Measurements from ENCODE around the gene GATAD2A. TPM values are rescaled to one million over a fixed set of nuclear protein-coding genes. Genes with fewer than 3 reads are reported as not detected.
A peak's percentile ranks its signal among the peaks of the same experiment; 100 is the strongest.

Gene GATAD2A
- total RNA-seq, 1 donor: 44.5 TPM

DNA sequence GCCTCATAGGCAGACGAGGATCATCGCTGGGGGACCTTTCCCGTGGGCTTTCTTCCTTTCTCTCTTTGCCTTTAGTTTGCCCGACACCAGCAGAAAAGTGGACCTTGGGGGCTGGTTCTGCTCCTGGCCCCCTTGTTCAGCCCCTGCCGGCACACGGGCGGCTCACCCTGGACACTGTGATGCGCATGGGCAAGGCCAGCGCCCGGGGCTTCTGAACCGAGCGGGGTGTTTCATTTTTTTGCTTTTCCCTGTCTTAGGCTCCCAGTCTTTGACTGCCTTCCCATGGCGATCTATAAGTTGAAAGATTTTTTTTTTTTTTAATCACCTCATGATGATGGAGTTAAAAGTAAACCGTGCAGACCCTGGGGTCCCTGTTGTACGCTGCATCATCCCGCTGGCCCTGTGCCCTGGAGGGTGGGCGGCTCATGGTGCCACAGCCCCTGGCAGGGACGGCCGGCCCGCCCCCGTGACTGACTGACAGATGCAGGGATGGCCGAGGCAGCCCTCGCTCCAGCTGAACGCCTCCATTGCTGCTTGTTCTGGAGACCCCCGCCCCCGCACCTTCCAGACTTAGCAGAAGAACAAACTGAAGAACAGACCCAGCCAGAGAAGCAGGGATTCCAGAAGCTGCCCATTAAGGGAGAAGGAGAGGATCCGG, 100.3 kb downstream of the GATAD2A start:
- no peak for DNase-seq (ENCODE audit: low read depth)
- TF ChIP-seq, protein P1, sequence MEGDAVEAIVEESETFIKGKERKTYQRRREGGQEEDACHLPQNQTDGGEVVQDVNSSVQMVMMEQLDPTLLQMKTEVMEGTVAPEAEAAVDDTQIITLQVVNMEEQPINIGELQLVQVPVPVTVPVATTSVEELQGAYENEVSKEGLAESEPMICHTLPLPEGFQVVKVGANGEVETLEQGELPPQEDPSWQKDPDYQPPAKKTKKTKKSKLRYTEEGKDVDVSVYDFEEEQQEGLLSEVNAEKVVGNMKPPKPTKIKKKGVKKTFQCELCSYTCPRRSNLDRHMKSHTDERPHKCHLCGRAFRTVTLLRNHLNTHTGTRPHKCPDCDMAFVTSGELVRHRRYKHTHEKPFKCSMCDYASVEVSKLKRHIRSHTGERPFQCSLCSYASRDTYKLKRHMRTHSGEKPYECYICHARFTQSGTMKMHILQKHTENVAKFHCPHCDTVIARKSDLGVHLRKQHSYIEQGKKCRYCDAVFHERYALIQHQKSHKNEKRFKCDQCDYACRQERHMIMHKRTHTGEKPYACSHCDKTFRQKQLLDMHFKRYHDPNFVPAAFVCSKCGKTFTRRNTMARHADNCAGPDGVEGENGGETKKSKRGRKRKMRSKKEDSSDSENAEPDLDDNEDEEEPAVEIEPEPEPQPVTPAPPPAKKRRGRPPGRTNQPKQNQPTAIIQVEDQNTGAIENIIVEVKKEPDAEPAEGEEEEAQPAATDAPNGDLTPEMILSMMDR (IDR thresholded peaks at IDR 0.05; ENCODE audit: insufficient read depth, low read depth, low read length): no peak
- H3K4me3 ChIP-seq (ENCODE audit: low read depth, low read length): no peak overlapping the region

DNA sequence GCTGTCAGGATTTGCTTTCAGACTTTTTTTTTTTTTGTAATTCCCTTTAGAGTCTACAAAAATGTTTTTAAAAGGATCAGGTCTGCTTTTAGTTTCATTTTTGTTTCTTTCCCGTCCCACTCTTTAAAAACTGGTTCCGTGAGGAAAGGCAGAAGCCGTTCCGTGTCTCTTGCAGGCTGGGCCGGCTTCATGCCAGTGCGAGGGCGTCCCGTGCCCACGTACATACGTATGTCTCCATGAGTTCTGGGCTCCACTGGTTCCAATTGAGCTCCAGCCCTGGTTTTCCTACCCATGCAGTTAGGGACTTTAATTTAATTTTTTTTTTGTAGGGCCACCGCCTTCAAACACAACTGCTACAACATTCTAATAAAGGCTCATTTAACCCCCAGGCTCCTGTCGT, 101.1 kb downstream of the GATAD2A start:
- no peak overlapping the region for H3K4me3 ChIP-seq (ENCODE audit: low read depth, low read length)
- TF ChIP-seq, protein P1 (IDR thresholded peaks at IDR 0.05; ENCODE audit: insufficient read depth, low read depth, low read length): no peak
- no peak for DNase-seq (ENCODE audit: low read depth)

DNA sequence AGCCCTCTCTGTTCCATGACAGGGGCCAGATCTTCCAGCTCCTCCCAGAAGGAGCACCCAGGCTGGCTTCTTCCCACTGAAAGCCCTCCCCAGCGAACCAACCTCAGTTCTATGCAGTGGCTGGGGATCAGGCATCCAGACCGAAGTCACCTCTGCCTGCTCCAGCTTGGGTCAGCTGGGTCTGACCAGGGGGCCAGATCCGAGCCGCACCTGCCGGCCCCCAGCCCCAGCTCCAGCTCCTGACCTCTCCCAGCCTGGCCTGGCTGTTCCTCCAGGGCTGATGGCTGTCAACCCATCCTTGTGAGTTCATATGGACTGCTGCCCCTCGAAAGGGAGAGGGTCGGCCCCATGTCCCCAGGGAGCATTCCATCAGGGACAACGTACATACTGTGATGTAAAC, 101.9 kb downstream of the GATAD2A start:
- no peak overlapping the region for H3K4me3 ChIP-seq (ENCODE audit: low read depth, low read length)
- DNase-seq (ENCODE audit: low read depth): no peak
- TF ChIP-seq, protein P1 (IDR thresholded peaks at IDR 0.05; ENCODE audit: insufficient read depth, low read depth, low read length): no peak

DNA sequence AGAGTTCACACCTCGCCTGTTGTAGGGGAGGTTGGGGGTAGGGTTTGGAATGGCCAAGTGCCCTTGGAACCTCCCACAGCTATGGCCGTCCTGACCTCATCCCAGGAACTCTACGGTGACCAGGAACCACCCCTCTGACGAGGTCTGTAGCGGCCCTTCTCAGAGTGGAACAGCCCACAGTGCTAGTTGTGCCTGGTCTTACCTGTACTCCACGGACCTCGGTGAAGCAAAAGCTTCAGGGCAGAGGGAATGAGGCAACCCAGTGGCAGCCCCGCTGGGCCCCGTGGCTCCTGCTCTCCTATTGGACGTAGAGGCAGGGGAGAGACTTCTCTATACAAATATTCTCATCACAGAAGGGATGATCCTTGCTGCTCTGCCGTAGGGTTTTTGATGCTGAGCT, 102.7 kb downstream of the GATAD2A start:
- no peak for DNase-seq (ENCODE audit: low read depth)
- H3K4me3 ChIP-seq (ENCODE audit: low read depth, low read length): no peak overlapping the region
- TF ChIP-seq, protein P1 (IDR thresholded peaks at IDR 0.05; ENCODE audit: insufficient read depth, low read depth, low read length): no peak

DNA sequence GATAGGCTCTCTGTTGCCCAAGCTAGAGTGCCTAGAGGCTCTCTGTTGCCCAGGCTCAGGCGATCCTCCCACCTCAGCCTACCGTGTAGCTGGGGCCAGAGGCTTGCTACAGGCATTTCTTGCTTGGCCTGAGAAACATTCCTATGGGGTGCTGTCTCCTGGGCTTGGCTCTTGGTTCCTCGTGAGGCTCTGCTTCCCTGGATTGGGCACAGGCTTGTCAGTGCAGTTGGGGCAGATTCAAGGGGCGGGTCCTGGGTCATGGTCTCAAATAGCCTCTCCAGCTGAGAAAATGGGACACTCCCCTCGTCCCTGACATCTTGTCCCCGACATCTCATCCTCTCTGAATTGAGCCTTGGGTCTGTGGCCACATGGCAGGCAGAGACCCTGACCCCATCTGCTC, 105.0 kb downstream of the GATAD2A start:
- TF ChIP-seq, protein P1 (IDR thresholded peaks at IDR 0.05; ENCODE audit: insufficient read depth, low read depth, low read length): no peak
- H3K4me3 ChIP-seq (ENCODE audit: low read depth, low read length): no peak overlapping the region
- DNase-seq (ENCODE audit: low read depth): no peak

DNA sequence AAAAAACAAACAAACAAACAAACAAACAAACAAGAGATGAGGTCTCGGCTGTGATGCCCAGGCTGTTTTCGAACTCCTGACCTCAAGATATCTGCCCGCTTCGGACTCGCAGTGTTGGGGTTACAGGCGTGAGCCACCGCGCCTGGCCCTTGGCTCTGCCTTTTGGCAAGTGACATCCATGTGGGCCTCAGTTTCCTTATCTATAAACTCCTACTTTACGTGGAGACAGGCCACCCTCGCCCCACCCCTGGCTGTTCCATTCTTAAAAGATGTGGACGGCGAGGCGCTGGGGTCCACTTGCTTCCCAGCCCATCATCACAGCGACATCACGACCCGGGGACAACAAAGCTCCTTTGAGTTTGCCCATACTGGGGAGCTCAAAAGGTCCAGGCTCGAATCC, 108.2 kb downstream of the GATAD2A start:
- TF ChIP-seq, protein P1 (IDR thresholded peaks at IDR 0.05; ENCODE audit: insufficient read depth, low read depth, low read length): no peak
- peak overlapping the region; percentile 53 for H3K4me3 ChIP-seq (ENCODE audit: low read depth, low read length)
- no peak for DNase-seq (ENCODE audit: low read depth)

DNA sequence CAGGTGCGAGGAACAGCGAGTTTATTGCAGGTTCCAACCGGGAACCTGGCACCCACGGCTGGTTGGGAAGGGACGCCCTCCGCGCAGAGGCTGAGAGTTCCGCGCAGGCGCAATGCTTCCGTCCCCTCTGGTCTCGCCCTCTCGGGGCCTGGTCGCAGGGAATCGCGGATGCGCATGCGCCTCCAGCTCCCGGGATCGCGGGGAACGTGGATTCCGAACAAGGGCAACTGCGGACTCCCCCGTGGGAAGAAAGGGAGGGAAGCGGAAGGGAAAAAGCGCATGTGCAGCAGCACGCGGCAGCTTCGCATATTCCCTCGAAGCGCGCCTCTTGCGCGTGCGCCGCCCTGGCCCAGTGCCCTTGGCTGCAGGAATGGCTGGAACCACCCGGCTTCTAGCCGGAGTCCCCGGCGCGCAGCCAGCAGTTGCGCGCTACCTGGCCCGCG, 108.8 kb downstream of the GATAD2A start:
- peak overlapping the region; percentile 53 for H3K4me3 ChIP-seq (ENCODE audit: low read depth, low read length)
- TF ChIP-seq, protein P1 (IDR thresholded peaks at IDR 0.05; ENCODE audit: insufficient read depth, low read depth, low read length): no peak

More for the DNA sequence above, 108.8 kb downstream of the GATAD2A start:
- DNase-seq (ENCODE audit: low read depth): peak; percentile 91

Measured in fibroblast of villous mesenchyme (primary cell).